Measurements from ENCODE around the gene MLST8.

Gene MLST8

GRCh38 chr16:2228161-2228824 lies 23.0 kb downstream of the MLST8 start:
- no peaks in the 10 kb centered on the region for H3K27me3 Mint-ChIP-seq
- no peaks in the 10 kb centered on the region for H3K9me3 Mint-ChIP-seq
- peaks cover 12% of the 10 kb centered on the region for H3K4me1 Mint-ChIP-seq
- H3K27ac Mint-ChIP-seq: no peak overlapping the region
- H3K36me3 Mint-ChIP-seq: peaks cover 7% of the 10 kb centered on the region
- H3K4me3 Mint-ChIP-seq: no peak overlapping the region

- H3K9me3 Mint-ChIP-seq: no peaks in the 10 kb centered on the region
- peaks cover 9% of the 10 kb centered on the region for H3K36me3 Mint-ChIP-seq
- H3K4me1 Mint-ChIP-seq: peaks cover 12% of the 10 kb centered on the region
- H3K27ac Mint-ChIP-seq: no peak overlapping the region
- no peaks in the 10 kb centered on the region for H3K27me3 Mint-ChIP-seq
- H3K4me3 Mint-ChIP-seq: no peak overlapping the region
These were observed 23.8 kb downstream of the MLST8 start for GRCh38 chr16:2229091-2229490.

- H3K27ac Mint-ChIP-seq: no peak overlapping the region
- H3K27me3 Mint-ChIP-seq: no peaks in the 10 kb centered on the region
- H3K36me3 Mint-ChIP-seq: peaks cover 9% of the 10 kb centered on the region
- H3K4me3 Mint-ChIP-seq: no peak overlapping the region
- H3K9me3 Mint-ChIP-seq: no peaks in the 10 kb centered on the region
- peaks cover 10% of the 10 kb centered on the region for H3K4me1 Mint-ChIP-seq
These were observed 24.5 kb downstream of the MLST8 start for GRCh38 chr16:2229632-2230250.

DNA sequence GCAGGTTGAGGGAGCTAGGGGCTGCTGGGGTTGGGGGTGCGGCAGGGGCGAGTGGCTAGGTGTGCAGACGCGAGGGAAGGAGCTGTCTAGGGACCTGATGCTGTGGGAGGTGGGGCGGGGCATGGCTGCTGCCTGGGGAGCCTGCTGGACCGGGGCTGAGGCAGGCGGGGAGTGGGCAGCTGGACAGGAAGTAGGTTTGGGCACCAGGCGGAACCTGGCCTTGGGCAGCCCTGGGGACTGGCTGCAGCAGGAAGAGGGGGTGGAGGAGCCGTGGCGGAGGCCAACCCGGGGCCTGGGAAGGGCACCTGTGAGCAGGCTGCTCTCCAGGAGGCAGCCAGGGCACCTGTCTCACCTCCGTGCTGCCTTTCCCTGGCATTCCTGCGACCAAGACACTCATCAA lies 25.1 kb downstream of the MLST8 start:
- Mint-ChIP-seq H3K36me3 (peaks cover 9% of the 10 kb centered on the region), H3K4me3 (no peak overlapping the region), H3K27me3 (no peaks in the 10 kb centered on the region), H3K4me1 (peaks cover 6% of the 10 kb centered on the region), H3K9me3 (no peaks in the 10 kb centered on the region), H3K27ac (no peak overlapping the region)

DNA sequence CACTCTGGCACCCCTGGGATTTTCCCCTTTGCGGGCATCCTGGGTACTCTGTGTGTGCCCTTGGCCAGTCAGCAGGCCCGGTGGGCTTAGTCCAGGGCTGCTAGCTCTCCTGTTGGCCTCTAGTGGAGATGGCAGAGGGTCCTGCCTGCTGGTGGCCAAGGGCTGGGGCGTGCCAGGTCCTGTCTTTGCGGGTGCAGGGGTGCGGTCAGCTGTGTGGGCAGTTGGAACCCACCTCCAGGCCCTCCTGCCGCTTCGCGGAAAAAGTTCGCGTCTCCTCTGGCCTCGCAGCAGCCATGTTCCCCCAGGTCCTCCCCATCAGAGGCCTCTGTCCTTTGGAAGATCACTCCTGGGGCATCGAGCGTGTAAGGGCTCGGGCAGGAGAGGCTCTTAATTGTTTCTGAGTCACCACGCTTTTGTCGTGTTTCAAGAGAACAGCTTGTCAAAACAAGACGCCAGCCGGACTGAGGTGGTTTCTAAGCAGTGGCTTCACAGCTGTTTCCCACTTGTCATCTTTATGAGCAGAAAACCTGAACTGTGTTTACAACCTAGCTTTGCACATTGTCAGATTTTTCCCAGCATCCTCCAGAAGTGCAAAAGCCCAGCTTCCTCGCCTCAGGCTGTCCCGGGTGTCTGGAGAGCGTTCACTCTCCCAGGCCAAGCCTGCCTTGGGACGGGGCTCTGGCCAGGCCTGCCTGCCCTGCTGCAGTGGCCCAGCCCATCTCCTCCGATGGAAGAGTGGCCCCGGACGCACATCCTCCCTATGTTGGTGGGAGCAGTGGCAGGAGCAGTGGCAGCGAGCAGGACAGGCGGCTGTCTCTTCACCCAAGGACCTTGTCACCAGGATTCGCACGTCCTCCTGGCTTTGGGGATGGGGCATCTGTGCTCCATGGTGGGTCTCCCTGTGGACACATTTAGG lies 26.0 kb downstream of the MLST8 start:
- H3K27ac Mint-ChIP-seq: no peak overlapping the region
- H3K36me3 Mint-ChIP-seq: peaks cover 9% of the 10 kb centered on the region

GRCh38 chr16:2232094-2232990 lies 27.1 kb downstream of the MLST8 start:
- no peak overlapping the region for H3K4me3 Mint-ChIP-seq
- no peaks in the 10 kb centered on the region for H3K27me3 Mint-ChIP-seq
- no peaks in the 10 kb centered on the region for H3K4me1 Mint-ChIP-seq
- H3K36me3 Mint-ChIP-seq: peaks cover 7% of the 10 kb centered on the region
- no peaks in the 10 kb centered on the region for H3K9me3 Mint-ChIP-seq
- no peak overlapping the region for H3K27ac Mint-ChIP-seq

More for the DNA sequence above, 26.0 kb downstream of the MLST8 start:
- H3K4me3 Mint-ChIP-seq: no peak overlapping the region
- H3K27me3 Mint-ChIP-seq: no peaks in the 10 kb centered on the region
- no peaks in the 10 kb centered on the region for H3K9me3 Mint-ChIP-seq
- peaks cover 6% of the 10 kb centered on the region for H3K4me1 Mint-ChIP-seq

- no peaks in the 10 kb centered on the region for H3K9me3 Mint-ChIP-seq
These were observed 28.0 kb downstream of the MLST8 start for GRCh38 chr16:2233046-2233775.

DNA sequence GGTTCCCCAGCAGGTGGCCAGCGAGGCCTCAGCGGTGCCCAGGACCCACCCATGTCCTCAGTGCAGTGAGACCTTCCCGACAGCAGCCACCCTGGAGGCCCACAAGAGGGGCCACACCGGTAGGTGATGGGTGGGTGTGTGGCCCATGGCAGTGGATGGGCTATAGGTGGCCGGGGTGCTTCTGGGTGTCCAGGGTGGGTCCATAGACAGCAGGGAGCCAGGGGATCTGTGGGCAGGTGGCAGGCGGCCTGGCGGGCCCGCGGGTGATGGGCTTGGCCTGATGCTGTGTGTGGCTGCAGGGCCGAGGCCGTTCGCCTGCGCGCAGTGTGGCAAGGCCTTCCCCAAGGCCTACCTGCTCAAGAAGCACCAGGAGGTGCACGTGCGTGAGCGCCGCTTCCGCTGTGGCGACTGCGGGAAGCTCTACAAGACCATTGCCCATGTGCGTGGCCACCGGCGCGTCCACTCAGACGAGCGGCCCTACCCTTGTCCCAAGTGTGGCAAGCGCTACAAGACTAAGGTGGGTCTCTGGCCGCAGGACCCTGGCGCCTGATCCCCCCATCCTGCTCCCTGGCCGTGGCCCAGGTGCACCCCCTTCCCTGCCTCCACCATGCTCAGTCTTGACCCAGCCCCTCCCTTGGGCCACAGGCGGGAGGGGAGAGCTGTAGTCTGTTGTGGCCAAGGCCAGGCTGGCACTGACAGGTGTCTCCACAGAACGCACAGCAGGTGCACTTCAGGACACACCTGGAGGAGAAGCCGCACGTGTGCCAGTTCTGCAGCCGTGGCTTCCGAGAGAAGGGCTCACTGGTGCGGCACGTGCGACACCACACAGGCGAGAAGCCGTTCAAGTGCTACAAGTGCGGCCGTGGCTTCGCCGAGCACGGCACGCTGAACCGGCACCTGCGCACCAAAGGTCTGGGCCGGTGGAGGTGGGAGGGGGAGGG lies 28.9 kb downstream of the MLST8 start:
- Mint-ChIP-seq H3K4me3 (no peak overlapping the region), H3K27ac (no peak overlapping the region), H3K9me3 (no peaks in the 10 kb centered on the region), H3K4me1 (no peaks in the 10 kb centered on the region), H3K27me3 (no peaks in the 10 kb centered on the region), H3K36me3 (peaks cover 7% of the 10 kb centered on the region)

More at GRCh38 chr16:2233046-2233775, 28.0 kb downstream of the MLST8 start:
- no peak overlapping the region for H3K4me3 Mint-ChIP-seq
- H3K36me3 Mint-ChIP-seq: peaks cover 7% of the 10 kb centered on the region
- H3K27me3 Mint-ChIP-seq: no peaks in the 10 kb centered on the region
- no peak overlapping the region for H3K27ac Mint-ChIP-seq
- no peaks in the 10 kb centered on the region for H3K4me1 Mint-ChIP-seq

DNA sequence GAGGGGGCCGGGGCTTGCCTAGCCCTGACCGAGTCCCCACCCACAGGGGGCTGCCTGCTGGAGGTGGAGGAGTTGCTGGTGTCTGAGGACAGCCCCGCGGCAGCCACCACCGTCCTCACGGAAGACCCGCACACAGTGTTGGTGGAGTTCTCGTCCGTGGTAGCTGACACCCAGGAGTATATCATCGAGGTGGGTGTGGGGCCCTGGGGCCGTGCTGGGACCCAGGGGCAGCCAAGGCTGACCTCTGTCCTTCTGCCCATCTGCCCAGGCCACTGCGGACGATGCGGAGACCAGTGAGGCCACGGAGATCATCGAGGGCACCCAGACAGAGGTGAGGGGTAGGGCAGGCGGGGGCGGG lies 29.5 kb downstream of the MLST8 start:
- Mint-ChIP-seq H3K27me3 (no peaks in the 10 kb centered on the region), H3K36me3 (peaks cover 5% of the 10 kb centered on the region), H3K4me1 (no peaks in the 10 kb centered on the region), H3K9me3 (no peaks in the 10 kb centered on the region), H3K27ac (no peak overlapping the region), H3K4me3 (no peak overlapping the region)

- H3K4me3 Mint-ChIP-seq: no peak overlapping the region
- H3K27me3 Mint-ChIP-seq: no peaks in the 10 kb centered on the region
- no peak overlapping the region for H3K27ac Mint-ChIP-seq
- H3K4me1 Mint-ChIP-seq: no peaks in the 10 kb centered on the region
- H3K9me3 Mint-ChIP-seq: no peaks in the 10 kb centered on the region
- H3K36me3 Mint-ChIP-seq: peaks cover 3% of the 10 kb centered on the region
These were observed 30.0 kb downstream of the MLST8 start for GRCh38 chr16:2235234-2235651.

GRCh38 chr16:2235695-2236336 lies 30.6 kb downstream of the MLST8 start:
- peaks cover 3% of the 10 kb centered on the region for H3K36me3 Mint-ChIP-seq
- no peaks in the 10 kb centered on the region for H3K9me3 Mint-ChIP-seq
- no peaks in the 10 kb centered on the region for H3K4me1 Mint-ChIP-seq
- no peak overlapping the region for H3K4me3 Mint-ChIP-seq
- no peak overlapping the region for H3K27ac Mint-ChIP-seq
- no peaks in the 10 kb centered on the region for H3K27me3 Mint-ChIP-seq

- no peaks in the 10 kb centered on the region for H3K27me3 Mint-ChIP-seq
- H3K9me3 Mint-ChIP-seq: no peaks in the 10 kb centered on the region
- peaks cover 3% of the 10 kb centered on the region for H3K36me3 Mint-ChIP-seq
- no peak within 1 kb of the TSS for H3K4me3 Mint-ChIP-seq
- H3K27ac Mint-ChIP-seq: no peak within 1 kb of the TSS
- H3K4me1 Mint-ChIP-seq: no peaks in the 10 kb centered on the region
These were observed 31.3 kb downstream of the MLST8 start, which contains the start of gene DNASE1L2 for GRCh38 chr16:2236337-2237101. TSS of gene DNASE1L2 (plus strand) at chr16:2236444. CDS start at chr16:2236817, 373 bp downstream.

DNA sequence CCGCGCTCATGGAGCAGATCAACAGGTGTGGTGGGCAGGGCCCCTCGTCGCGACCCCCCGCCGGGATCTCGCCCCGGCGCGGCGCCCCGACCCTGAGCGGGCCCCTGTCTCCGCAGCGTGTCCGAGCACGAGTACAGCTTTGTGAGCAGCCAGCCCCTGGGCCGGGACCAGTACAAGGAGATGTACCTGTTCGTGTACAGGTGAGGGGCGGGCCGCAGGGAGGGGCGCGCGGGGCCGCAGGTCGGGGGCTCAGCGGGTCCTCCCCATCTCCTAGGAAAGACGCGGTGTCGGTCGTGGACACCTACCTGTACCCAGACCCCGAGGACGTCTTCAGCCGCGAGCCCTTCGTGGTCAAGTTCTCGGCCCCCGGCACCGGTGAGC lies 31.8 kb downstream of the MLST8 start:
- H3K36me3 Mint-ChIP-seq: peaks cover 3% of the 10 kb centered on the region
- no peak overlapping the region for H3K27ac Mint-ChIP-seq
- H3K4me3 Mint-ChIP-seq: no peak overlapping the region
- H3K27me3 Mint-ChIP-seq: no peaks in the 10 kb centered on the region
- H3K4me1 Mint-ChIP-seq: no peaks in the 10 kb centered on the region
- no peaks in the 10 kb centered on the region for H3K9me3 Mint-ChIP-seq

Measured in activated naive CD4-positive, alpha-beta T cell treated with anti-CD3 and anti-CD28 coated beads, Interleukin-2, amount 50 U/mL, for 24 hours (primary cell).